ENCODE measurements around the gene IL12A.

IL12A gene

GRCh38 chr3:160044121-160044520 lies 55.5 kb downstream of the IL12A start:
- Histone ChIP-seq H2AFZ (ENCODE audit: low read depth, low read length, severe bottlenecking) (no peak overlapping the region), H3K4me3 (ENCODE audit: insufficient read depth, low read length, poor library complexity, severe bottlenecking) (no peak overlapping the region), H3K36me3 (ENCODE audit: low read length) (no peaks in the 10 kb centered on the region), H3K27ac (ENCODE audit: low read depth, low read length) (no peak overlapping the region), H3K9me3 (ENCODE audit: insufficient read depth, low read length) (no peaks in the 10 kb centered on the region), H3K79me2 (ENCODE audit: insufficient read depth, low read length) (no peaks in the 10 kb centered on the region), H3K9ac (ENCODE audit: low read length) (no peak overlapping the region), H3K27me3 (ENCODE audit: low read length) (no peaks in the 10 kb centered on the region), H4K20me1 (ENCODE audit: low read depth, low read length) (no peaks in the 10 kb centered on the region), H3F3A (ENCODE audit: insufficient read depth) (no peaks in the 10 kb centered on the region), H3K4me2 (ENCODE audit: low read depth, low read length, poor library complexity, severe bottlenecking) (no peak overlapping the region), H3K9me2 (replicated peaks; ENCODE audit: insufficient read depth, low read length) (no peaks in the 10 kb centered on the region)
- no peak for TF ChIP-seq EZH2phosphoT487 (conservative IDR thresholded peaks at IDR 0.05; ENCODE audit: low read length)
- TF ChIP-seq CTCF (IDR thresholded peaks at IDR 0.05; ENCODE audit: insufficient read depth, low read length, poor library complexity, severe bottlenecking): no peak
